Loucy (cell line): ENCODE measurements around the gene OBP2A.

Experiments
- EZH2phosphoT487 ChIP-seq: fragments of 200-600 bp; IDR thresholded peaks from 2 replicates; pipeline ENCODE4 v1.6.1; 2018; ENCODE audit warnings: antibody characterized with exemption, mild to moderate bottlenecking, moderate library complexity, borderline replicate concordance
- TF ChIP-seq, protein P1 (sequence below): fragments of 200-600 bp; sonication (generic); conservative IDR thresholded peaks from 2 replicates; pipeline ENCODE4 v1.5.1; 2014; ENCODE audit warnings: mild to moderate bottlenecking, antibody characterized with exemption, low read length

DNA sequence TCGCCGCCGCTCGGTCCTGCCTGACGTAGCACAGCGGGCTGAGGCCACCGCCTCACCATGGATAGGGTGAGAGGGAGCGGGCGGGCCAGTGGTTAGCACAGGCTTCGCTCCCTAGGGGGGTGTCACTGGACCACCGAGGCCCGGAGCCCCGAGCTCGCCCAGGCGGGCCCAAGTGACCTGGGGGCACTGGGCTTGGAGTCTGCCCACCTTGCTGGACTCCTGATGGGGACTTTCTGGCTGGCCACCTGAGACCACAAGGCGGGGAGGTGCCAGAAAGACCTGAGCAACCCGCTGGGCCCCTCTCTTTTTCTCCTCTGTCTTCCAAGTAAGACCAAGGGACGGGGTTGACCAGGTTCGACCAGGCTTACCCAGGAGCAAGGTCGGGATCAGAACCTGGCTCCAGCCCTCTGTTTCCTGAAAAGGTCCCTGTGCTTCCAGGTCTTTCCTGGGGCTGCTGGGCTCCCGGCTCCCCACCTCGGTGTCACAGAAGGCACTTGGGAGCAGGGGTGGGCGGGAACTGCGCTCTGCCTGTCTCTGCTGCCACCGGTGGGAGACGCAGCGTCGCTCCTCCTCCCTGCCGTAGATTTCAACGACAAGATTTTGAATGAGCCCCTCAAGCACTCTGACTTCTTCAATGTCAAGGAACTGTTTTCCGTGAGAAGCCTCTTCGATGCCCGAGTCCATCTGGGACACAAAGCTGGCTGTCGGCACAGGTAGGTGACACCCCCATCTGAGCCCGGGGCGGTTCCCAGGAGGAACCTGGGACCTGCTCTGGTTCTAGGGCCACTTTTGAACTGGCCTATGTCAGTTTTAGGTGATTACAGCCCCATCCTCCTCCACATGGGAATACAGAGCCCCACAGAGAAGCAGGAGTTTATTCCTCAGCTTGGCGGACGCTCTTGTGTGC is 44.4 kb upstream of the OBP2A start:
- TF ChIP-seq, protein P1, sequence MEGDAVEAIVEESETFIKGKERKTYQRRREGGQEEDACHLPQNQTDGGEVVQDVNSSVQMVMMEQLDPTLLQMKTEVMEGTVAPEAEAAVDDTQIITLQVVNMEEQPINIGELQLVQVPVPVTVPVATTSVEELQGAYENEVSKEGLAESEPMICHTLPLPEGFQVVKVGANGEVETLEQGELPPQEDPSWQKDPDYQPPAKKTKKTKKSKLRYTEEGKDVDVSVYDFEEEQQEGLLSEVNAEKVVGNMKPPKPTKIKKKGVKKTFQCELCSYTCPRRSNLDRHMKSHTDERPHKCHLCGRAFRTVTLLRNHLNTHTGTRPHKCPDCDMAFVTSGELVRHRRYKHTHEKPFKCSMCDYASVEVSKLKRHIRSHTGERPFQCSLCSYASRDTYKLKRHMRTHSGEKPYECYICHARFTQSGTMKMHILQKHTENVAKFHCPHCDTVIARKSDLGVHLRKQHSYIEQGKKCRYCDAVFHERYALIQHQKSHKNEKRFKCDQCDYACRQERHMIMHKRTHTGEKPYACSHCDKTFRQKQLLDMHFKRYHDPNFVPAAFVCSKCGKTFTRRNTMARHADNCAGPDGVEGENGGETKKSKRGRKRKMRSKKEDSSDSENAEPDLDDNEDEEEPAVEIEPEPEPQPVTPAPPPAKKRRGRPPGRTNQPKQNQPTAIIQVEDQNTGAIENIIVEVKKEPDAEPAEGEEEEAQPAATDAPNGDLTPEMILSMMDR: no peak
- TF ChIP-seq EZH2phosphoT487: no peak
